ENCODE results near the gene TMEM17.

The TMEM17 gene

GRCh38 chr2:62511636-62512035, 5.6 kb upstream of the TMEM17 start:
- no peak for DNase-seq (ENCODE audit: low read depth)

DNA sequence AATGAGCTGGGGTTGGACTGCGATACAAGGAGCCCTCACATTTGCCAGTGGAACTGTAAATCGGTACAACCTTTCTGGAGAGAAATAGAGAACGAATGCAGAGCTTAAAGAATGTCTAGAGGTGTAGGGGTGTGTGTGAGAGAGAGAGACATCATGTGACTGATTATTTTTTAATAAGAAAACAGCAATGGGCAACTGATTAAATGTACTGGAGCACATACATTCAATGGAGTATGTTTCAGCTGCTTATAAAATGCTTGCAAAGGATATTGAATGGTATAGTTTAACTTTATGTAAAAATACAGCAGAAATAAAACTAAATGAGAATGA, 391 bp upstream of the TMEM17 start:
- no peak for DNase-seq (ENCODE audit: low read depth)

GRCh38 chr2:62505109-62505749, 766 bp downstream of the TMEM17 start:
- no peak for DNase-seq (ENCODE audit: low read depth)

- no peak for DNase-seq (ENCODE audit: low read depth)
Observed at GRCh38 chr2:62504657-62505056, 1.3 kb downstream of the TMEM17 start.

DNA sequence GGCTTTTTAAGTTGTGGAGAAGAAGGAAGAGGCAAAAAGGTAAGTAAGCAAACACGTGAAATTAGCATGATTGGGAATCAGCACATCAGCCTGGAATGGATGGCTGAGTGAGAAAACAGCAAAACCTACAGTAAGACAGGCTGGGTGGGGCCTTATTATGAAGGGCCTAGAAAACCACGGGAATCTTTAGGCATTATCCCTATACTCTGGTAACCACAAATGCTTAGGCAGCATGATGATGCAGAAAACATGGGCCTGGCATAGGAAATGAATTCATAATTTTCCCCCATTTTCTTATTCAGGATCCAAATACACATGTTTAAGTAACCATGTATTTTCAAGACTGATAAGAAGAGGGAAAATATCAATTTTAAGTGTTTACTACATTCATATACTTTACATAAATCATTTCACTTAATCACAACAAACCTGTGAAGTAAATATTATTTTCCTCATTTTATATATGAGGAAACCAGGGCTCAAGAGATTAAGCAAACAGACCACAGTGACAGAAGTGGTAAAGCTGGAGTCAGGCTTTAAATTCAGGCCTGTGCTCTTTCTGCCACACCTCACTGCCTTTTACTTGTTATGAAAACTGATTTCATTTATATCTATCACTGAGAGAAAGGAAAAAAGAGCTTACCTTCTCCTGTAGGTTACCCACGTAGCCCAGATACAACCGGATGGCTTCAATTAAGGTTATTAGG, 4.0 kb downstream of the TMEM17 start:
- DNase-seq (ENCODE audit: low read depth): no peak

DNA sequence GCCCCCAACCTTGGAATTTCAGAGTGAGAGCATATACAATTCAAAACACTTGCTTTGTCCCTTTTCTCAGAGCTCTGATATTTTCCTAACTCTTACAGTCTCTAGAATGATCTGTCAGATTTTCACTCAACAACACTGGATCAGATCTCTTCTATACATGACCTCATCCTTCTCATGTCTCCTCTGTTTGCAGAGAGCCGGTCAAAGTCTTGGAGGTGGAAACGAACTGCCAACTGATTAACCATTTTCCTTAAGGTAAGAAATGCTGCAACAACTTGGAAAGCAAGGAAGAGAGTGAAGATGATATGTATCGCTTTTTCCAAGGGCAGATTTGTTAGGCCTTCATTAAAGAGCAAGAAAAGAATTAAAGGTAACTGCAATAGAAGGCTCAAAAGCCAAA, 4.9 kb downstream of the TMEM17 start:
- DNase-seq (ENCODE audit: low read depth): no peak

- no peak for DNase-seq (ENCODE audit: low read depth)
Observed at GRCh38 chr2:62499430-62500060, 6.5 kb downstream of the TMEM17 start.

DNA sequence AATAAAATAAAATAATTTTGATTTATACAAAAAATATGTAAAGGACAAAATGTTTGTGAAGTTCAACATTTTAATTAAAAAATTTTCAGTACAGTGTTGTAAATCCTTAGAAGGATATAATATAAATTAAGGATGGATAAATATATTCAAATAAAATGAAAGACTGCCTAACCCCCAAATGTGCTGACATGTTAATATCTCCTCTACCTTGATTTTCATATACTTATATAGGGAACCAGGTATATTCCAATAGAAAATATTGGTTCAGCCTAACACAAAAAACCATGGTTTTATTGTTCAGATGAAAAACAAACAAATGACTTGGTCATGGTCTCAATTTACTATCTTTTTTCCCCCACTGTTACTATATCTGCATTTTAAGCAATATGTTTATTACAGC, 7.3 kb downstream of the TMEM17 start:
- no peak for DNase-seq (ENCODE audit: low read depth)

- no peak for DNase-seq (ENCODE audit: low read depth)
Observed at GRCh38 chr2:62495761-62496160, 10.2 kb downstream of the TMEM17 start.

- DNase-seq (ENCODE audit: low read depth): no peak
Observed at GRCh38 chr2:62492048-62492447, 13.9 kb downstream of the TMEM17 start.

DNA sequence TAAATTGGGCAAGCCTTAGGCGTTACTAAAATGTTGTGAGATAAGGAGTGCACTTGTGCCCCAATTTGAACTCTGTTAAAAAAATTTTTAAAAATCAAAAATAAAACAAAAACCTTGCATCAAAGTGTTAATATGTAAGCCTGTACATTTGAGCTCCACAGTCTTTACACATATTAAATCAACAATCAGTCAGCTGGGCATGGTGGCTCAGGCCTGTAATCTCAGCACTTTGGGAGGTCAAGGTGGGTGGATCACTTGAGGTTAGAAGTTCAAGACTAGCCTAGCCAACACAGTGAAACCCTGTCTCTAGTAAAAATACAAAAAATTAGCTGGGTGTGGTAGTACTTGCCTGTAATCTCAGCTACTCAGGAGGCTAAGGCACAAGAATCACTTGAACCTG, 16.3 kb downstream of the TMEM17 start:
- DNase-seq (ENCODE audit: low read depth): no peak

- DNase-seq (ENCODE audit: low read depth): no peak
Observed at GRCh38 chr2:62489162-62489561, 16.8 kb downstream of the TMEM17 start.

DNA sequence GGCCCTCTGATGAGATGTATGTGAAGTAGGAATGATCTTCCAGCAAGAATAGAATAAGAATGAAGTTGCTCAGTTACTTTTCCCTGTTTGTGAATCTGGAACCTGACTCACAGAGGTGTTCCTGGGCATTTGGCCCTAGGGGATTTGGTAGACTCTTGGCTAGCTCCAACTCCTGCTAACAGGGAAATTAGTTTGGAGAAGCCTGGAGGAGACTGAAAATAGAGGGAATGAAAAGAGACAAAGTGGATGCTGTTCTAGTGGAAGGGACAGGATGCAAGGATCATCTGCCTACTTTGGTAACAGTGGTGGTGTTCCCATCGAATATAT, 19.6 kb downstream of the TMEM17 start:
- no peak for DNase-seq (ENCODE audit: low read depth)

DNA sequence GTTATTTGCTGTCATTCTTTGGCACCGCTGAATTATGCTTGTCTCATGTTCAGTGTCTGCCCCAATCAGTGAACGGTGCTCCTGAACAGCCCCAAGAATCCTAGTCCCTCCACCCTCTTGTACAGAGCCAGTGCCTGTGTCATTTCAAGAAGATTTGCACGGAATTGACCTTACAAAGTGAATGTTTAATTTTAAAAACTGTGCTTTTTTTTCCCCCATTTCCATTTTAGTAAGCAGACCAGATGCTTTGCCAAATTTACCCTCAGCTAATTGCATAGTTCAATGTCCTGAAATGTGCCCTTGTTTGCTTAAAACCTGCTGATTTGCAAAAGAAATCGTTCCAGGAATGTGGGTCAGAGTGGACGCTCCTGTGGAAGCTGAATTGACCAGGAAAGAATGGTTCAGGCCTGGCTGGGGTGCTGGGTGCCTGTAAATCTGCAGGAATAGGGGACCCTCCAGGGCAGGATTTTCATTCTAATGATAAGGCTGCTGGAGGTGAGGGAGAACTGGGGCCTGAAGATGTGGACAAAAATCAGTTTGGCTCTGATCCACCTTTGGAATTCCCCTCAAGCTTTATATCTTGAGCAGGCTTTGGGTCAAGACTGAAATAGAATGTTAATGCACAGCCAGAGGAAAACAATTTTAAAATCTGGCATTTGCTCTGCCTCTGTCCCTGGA, 20.1 kb downstream of the TMEM17 start:
- no peak for DNase-seq (ENCODE audit: low read depth)

- no peak for DNase-seq (ENCODE audit: low read depth)
Observed at GRCh38 chr2:62482558-62483352, 23.2 kb downstream of the TMEM17 start.

DNA sequence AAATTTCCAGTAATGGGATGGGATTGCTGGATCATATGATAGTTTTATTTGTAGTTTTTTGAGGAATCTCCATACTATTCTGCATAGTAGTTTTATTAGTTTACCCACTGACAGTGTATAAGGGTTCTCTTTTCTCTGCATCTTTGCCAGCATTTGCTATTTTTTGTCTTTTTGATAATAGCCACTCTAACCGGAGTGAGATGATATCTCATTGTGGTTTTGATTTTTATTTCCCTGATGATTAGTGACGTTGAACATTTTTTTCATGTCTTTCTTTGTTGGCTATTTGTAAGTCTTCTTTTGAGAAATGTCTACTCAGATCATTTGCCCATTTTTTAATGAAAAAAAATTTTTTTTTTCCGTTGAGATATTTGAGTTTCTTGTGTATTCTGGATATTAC, 26.1 kb downstream of the TMEM17 start:
- no peak for DNase-seq (ENCODE audit: low read depth)

DNA sequence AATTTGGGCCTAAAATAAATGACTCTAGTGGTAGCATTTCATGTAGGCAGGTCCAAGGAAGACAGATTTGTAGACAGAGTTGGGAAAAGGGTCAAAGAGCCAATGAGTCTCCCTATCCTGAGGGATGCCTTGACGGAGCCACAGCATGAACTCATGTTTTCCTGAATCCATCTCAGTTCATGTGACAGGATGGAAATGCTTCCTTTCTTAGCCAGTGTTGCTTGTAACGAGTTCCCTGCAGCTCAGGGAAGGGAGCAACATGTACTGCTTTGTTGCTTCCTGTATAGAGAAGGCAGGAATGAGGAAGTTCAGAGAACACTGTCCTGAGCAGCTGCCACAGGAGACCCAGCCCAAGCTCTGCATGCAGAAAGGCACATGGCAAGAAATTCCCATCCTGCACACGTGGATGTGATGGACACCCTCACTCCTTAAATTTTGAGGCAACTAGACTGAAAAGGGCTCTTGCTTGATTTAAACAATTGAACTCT, 27.9 kb downstream of the TMEM17 start:
- no peak for DNase-seq (ENCODE audit: low read depth)

DNA sequence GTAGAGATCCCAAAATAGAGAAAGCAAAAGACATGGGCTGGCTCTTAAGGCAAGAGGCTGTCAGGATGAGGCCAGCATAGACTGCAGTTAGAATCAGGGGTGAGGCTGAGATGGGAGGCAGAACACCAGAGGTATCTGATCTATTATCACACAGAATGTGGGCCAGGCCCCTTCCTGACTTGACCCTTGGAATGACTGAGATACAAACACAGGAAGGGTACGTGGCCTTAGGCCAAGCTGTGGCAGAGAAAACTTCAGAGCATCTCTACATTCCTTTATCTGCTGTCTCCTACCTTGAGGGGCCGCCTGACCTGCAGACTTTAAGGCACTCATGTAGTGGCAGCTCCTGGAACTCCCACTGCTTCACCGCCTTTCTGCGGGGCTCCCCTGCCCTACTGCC, 28.4 kb downstream of the TMEM17 start:
- no peak for DNase-seq (ENCODE audit: low read depth)

GRCh38 chr2:62475172-62476011, 30.6 kb downstream of the TMEM17 start:
- no peak for DNase-seq (ENCODE audit: low read depth)

GRCh38 chr2:62474176-62474575, 31.8 kb downstream of the TMEM17 start:
- DNase-seq (ENCODE audit: low read depth): no peak

GRCh38 chr2:62473246-62473827, 32.7 kb downstream of the TMEM17 start:
- DNase-seq (ENCODE audit: low read depth): no peak

Measured in T follicular helper cell (primary cell).